SIG-M5 (cell line): ENCODE measurements around the gene ACSL3.

Source experiments
- DNase-seq: peaks from one replicate; lab custom pipeline; 2025; lab: John Stamatoyannopoulos, UW

ACSL3 gene

DNA sequence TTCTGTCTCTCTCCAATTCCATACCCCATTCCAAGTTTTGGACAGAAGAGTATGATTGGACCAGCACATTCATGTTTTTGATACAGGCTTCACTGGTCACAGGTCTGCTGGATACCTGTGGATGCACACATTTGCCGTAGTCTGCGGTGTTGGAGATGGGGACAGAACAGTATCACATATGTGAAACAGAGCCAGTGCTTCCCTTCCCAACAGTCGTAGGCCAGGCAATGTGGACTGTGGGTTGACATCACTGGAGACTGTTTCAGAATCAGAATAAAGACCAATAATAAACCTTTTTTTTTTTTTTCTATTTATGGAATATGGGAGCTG is 18.7 kb downstream of the ACSL3 start:
- DNase-seq = no peak

DNA sequence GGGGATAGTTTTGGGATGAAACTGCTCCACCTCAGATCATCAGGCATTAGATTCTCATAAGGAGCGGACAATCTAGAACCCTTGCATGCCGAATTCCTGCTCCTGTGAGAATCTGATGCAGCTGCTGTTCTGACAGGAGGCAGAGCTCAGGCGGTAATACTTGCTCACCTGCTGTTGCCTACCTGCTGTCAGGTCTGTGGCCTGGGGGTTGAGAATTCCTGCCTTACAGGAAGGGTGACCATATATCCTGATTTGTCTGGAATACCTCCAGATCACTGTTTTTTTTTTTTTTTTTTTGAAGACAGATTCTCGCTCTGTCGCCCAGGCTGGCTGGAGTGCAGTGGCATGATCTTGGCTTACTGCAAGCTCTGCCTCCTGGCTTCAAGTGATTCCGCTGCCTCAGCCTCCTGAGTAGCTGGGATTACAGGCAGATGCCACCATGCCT is 21.7 kb downstream of the ACSL3 start:
- DNase-seq = no peak

DNA sequence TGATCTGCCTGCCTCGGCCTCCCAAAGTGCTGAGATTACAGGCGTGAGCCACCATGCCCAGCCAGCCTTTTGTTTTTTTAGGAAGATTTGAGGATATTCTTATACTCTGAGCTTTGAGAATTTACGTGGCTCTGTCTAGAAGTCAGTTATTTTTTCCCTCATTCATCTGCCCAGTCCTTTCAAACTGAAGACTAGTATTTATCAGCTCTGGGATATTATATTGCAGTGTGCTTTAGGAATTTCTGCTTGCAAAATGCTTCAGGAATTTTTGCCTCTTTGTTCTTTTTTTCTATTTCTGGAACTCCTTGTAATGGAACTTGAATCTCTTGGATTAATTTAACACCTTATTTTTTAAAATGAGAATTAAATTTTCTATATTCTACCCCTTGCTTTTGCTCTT is 22.6 kb downstream of the ACSL3 start:
- DNase-seq = no peak

DNA sequence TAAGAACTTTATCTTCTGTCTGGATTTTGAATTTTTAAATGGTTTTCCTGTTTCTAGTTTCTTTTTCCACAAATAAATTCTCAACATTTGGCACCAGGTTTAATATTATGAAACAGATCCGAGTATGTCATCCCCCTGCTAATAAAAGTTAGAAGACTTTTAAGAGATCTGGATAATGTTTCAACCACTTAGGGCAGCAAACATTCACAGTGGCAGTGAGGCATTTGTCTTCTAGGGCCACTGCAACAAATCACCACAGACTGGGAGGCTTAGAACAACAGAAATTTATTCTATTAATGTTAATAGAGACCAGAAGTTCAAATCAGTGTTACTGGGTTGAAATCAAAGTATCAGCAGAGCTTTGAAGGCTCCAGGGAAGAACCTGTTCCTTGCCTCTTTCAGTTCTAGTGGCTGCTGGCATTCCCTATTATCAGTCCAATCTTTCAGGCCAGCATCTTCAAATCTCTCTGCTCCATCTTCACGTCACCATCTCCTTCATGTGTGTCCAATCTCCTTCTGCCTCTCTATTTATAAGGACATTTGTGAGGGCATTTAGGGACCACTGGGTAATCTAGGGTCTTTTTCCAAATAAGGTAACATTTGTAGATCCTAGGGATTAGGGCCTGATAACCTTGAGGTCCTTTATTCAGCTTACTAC is 23.4 kb downstream of the ACSL3 start:
- no peak for DNase-seq

DNA sequence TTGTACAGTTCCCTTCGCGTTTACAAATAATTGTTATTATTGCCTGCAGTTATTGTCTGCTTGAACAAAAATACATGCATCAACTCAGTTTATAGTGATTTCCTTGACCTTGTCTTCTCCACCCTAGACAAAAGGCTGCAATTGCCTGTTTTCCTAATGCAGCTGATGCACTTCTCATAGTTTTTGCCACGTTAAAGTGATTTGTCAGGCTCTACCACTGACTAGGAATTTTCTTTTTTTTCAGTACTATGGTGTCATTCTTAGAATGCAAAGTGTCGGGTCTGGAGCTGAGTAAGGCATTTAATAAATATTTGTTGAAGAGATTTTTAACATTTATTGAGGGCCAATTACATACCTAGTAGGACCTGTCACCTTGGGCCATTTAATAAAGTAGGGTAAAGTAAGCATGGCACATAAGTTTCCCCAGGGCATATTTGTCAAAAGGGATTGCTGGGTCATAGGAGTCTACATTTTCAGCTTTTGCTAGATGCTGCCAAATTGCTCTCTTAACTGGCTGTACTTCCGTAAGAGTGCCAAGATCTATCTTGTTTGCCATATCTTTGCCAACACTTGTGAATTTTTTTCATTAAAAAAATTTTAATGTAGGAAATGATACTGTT is 24.1 kb downstream of the ACSL3 start:
- DNase-seq = no peak

DNA sequence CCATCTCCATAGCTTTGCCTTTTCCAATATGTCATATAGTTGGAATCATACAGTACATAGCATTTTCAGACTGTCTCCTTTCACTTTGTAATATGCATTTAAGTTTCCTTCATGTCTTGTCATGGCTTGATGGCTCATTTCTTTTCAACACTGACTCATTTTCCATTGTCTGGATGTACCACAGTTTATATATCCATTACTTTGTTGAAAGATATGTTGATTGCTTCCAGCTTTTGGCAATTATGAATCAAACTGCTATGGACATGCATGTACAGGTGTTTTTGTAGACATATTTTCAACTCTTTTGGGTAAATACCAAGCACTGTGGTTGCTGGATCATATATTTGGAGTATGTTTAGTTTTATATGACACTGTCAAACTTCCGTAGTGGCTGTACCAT is 26.3 kb downstream of the ACSL3 start:
- DNase-seq = no peak

DNA sequence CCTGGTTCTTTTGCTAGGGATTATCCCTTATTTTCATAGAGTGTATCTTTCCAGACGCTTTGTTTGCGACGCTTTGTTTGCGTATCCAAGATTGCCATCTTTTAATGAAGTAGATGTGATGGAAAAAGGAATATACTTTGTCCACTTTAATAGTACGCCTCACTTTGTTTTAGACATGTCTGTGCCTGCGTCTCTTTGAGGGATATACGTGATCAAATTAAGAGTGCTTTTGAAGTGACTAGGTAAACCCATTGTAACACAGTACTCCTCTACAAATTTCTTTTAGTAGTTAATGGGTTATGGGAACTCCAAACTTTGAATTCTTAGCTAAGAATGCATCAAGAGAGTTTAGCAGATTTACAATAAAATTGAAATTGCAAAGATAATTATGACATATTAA is 27.9 kb downstream of the ACSL3 start:
- no peak for DNase-seq

DNA sequence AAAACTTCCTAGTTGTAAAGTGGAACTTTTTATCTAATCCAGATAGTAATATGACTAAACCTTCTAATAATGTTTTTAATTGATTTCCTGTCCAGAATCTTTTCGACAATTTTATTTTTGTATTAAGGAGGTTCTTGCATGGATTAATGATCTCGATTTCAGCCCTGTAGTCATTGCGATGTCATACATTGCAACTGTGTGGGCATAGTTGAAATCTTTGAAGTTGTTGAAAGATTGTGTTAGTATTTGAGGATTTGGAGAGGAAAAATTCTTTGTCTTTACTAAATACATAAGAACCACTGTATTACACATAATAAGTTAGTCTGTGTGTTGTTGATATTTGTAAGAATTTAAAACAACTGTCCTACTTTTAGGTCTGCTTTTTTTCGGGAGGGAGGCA is 31.1 kb downstream of the ACSL3 start:
- DNase-seq = no peak

DNA sequence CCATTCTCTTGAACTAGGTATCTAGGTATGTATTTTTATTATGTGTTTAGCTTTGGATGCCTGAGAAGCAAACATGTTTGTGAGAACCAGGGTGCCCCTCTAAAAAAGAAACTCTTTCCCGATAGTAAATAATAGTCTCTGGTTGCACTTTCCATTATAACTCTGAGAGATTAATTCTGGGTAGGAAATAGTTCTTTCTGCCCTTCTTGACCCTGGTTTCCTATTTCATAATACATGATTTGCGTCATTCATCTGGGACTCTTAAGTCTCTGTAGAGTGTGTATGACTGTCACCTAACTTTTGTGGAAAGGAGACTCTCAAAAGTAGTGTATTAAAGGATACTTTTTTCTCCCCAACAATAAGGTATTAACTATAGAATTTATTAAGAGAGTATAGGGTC is 31.5 kb downstream of the ACSL3 start:
- DNase-seq = no peak

DNA sequence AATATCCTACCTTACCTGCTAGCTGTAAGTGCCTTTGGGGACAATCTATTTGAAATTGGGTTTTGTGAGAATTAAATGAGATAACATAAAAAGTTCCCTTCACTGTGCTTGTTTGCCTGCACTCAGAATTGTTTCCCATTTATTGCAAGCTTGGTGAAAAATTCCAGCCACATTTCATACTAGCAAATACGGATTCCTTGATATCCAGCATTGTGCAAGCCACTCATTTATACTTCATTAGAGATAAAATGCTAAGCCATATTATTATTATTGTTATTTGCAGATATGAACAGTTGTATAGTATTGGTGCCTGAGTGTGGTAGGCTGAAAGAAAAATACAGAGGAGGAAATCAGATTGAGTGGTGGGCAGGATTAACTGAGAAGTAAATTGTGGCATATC is 31.9 kb downstream of the ACSL3 start:
- no peak for DNase-seq

DNA sequence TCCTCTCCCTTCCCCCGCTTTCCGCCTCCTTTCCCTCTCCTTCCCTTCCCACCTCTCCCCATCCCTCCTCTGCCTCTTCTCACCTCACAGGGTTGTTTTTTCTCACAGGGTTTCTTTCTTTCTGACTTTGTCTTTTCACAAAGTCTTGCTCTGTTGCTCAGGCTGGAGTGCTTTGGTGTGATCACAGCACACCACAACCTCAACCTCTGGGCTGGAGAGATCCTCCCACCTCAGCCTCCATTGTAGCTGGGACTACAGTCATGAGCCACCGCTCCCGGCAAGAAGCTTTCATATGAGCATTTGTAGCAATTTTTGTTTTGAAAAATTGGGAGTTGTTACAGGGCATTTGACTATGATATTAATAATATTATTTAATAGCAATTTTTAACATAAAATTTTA is 32.9 kb downstream of the ACSL3 start:
- no peak for DNase-seq

DNA sequence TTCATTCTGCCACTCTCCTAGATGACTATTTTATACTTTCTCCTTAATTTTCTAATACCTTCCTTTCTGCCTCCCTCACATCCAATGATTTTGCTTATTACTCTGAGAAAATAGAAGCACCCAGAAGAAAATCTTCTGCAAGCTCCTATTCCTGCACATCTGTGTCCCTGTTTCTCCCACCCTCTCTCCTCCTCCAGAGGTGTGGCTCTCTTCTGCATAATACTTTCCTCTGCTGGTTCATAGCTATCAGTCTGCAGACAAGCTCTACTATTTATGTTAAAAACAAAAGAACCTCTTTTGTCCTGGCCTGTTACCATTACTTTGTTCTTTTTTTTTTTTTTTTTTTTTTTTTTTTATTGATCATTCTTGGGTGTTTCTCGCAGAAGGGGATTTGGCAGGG is 34.3 kb downstream of the ACSL3 start:
- no peak for DNase-seq

DNA sequence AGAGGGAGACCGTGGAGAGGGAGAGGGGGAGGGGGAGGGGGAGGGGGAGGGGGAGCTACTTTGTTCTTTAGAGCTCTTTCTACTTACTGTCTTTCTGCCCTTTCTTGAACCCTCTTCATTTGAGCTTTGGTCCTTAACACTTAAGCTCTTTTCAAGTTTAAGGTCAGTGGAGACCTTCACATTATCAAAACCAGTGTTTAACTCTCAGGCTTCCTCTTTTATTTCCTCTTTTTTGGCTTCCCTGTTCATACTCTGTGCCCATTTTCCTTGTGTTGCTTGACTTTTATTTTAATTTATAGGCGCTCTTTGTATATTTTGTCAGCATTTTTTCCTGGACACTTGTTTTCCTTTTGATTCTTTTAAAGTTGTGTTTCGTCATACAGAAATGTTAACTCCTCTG is 37.1 kb downstream of the ACSL3 start:
- DNase-seq = no peak

DNA sequence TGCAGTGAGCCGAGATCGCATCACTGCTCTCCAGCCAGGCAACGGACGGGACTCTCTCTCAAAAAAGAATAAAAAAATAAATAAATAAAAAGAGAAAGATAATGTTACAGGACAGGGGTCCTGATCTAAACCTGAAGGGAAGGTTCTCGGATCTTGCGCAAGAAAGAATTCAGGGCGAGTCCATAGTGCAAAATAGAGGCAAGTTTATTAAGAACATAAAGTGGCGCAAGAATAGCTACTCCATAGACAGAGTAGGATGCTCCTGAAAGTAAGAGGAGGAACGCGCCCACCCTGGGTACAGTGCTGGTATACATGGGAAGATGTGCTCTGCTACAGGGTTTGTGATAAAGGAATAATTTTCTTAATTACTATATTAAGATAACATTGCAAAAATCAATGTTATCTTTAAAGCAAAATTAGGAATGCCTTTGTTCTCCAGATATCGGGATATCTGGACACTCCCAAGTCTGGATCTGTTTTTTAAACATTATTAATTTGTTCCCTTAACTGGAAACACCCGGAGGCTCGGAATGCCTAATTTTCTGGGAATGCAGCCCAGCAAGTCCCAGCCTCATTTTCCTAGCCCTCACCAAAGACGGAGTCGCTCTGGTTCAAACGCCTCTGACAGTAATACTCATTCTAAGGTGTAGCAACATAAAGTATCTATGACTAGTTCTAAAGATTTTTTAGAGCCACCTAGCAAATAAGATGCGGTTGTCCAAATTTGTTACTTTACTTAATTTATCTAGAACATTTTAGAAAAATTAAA is 38.8 kb downstream of the ACSL3 start:
- no peak for DNase-seq

DNA sequence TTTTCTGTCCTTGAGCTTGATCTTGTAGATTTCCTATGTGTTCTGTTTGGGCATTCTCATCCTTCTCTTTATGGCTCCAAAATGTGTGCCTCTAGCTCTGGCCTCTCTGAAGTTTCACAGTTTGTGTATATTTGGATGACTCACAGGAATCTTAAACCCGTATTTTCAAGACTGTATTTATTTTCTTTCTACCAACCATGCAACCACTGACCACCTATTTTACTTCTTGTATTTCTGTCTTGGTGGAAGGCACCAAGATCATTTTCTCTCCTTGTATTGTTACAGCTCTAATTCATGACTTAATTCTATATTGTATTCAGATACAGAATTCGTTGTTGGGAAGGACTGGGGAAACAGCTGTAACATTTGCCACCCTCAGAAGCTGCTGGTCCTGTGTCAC is 39.5 kb downstream of the ACSL3 start:
- DNase-seq = no peak

DNA sequence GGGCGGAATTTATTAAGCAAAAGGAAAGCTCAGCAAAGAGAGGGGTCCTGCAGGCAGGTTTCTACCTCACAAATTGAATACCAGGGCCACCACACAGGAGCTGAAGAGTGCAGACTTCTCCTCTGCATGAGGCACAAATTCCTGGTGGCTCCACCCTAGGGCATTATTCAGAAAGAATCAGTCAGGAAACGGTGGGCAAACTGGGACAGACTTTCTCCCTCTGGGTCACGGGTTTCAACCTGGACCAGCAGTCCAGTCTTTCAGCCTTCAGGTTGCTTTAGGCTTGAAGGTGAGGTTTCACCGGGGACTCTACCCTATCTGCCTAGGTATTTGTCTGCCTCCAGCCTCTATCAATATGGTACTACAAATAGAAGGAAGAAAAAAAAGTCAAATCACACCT is 41.8 kb downstream of the ACSL3 start:
- DNase-seq = no peak

DNA sequence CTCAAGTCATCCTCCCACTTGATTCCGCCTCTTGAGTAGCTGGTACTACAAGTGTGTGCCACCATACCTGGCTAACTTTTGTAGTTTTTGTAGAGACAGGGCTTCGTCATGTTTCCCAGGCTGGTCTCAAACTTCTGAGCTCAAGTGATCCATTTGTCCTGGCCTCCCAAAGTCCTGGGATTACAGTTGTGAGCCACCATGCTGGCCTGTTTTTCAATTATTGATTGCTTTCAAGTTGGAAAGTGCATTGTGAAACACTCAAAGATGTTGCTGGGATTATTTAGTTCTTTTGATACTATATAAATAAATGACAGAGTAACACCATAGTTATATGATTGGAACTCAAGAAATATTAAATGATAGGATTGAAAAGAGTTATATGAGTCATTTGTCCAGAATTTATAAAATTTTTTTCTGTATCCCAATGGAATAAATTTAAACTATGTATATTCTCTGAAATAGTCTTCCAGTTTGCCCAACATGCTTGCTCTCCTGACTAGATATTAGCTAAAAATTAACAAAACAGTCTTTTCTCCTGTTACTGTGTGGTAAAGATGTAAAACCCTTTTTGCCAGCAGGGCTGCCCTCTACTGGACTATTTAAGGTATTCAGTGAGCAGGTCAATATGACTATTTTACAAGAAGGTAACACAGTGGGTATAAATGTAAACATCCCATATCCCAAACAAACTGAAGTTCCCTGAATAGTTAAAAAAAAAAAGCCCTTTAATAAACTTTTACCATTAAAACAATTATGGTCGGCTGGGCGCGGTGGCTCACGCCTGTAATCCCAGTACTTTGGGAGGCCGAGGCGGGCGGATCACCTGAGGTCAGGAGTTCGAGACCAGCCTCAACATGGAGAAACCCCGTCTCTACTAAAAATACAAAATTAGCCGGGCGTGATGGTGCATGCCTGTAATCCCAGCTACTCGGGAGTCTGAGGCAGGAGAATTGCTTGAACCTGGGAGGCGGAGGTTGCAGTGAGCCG is 42.7 kb downstream of the ACSL3 start:
- DNase-seq = no peak

DNA sequence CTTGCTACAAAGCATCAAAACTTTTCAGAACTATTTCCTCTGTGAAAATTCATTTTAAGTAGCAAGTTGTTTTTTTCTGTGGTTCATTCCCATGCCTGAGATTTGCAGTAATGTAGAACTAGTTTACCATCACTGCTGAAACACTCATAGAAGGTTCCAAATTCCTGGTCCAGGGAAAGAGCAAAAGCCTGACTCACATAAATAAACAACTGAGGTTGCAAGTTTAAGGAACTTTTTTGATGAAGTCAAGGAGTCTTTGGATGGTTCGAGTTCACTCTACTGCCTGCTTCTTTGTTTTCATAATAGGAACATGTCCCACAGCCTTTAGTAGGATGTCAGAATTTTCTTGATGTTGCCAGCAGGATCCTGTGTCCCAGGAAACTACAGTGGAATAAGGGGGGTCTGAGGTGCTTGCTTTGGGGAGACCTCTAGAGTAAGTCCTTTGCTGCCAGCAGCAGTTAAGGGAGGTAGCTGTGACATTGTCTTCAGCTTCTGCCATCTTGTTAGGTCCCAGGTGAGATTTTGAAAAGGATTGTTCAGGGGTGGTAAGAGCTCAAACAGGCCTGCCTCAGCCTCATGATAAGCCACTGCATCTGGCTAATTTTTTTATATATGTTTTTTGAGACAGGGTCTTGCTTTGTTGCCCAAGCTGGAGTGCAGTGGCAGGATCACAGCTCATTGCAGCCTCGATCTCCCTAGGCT is 43.9 kb downstream of the ACSL3 start:
- DNase-seq = no peak

DNA sequence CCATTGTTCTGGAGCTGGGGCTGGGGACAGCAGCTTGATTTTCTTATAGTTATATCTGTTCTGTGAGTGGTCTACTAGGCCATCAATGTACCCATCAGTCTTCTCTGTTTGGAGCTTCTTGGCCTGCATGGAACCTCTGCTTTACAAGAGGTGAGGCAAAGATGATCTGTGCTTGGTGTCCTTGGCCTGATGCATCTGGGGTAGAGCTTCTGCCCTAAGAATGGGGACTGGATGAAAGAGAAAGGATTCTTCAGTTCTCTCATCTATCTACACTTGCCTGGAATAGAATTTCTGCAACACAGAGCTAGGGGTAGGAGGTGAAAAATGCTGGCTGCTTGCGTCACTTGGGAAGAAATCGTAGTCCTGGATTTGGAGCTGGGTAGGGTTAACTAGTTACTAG is 46.2 kb downstream of the ACSL3 start:
- no peak for DNase-seq

DNA sequence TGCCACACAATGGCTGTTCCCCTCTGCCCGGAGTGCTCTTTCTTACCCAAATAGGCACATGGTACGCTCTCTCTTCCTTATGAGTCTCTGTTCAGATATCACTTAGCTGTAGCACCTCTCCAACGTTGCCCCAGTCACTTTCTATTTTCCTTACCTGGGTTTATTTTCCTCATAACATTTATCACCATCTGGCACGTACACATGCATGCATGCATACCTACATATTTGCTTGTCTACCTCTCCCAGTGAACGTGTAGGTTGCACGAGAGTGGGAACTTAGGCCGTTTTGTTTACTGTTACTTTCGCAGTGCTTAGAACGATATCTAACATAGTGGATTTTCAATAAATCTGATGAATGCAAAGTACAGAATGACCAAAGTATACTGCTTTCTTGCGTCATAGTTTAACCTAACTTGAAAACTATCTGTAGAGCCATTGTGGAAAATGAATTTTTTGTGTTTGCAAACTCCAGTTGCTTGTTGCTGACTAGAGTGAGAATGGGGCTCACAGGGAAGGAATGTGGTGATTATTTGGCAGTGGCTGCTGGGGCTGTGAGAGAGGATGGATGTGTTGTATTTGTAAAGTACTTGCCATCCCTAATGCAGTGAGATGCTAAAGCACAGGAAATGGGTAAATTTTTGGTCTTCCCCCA is 47.1 kb downstream of the ACSL3 start:
- no peak for DNase-seq

DNA sequence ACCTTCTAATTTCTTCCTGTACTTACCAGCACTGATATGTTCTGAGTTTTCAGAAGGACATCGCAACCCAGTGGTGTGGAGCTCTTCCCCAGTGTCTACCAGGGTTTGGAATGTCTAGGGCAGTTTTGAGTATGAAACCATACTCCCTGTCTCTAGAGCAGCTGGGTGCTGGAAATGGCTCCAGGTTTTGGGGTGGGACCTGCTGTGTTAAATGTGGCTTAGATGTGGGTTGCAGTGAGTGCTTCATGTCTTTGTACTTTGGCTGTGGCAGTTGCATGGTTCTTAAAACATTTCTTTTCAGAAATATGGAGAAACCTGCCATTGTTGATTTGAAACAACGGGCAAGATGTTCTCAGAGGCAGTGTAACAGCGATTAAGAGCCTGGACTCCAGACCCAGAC is 48.5 kb downstream of the ACSL3 start:
- no peak for DNase-seq
